ENCODE measurements around the gene JUP. TPM values are rescaled to one million over a fixed set of nuclear protein-coding genes. Genes with fewer than 3 reads are reported as not detected.
A peak's percentile ranks its signal among the peaks of the same experiment; 100 is the strongest.

The JUP gene
- total RNA-seq, 1 experiment from 2014 or later = 132 TPM

DNA sequence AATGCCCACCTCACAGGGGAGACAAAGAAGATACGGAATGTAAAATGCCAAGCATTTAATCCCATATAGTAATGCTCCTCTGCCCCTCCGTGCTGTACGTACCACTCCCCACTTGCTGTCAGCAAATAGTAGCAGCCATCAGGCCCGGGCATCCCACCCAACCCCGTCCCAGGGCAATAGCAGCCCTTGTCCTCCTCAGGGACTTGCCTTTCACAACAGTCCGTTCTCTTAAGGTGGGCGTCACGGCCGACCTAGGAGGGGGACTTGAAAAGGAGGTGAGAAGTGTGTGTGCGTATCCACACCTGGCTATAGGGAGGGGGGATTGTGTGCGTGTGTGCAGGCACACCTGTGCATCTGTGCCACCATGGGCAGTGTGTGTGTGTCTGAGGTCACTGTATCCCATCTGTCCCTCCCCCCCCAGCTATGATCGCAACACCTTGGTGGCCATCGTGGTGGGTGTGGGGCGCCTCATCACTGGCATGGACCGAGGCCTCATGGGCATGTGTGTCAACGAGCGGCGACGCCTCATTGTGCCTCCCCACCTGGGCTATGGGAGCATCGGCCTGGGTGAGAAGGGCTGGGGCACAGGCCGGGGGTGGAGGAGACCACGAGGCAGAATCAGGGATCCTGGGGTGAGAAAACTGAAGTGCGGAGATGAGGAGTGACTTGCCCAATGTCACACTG lies 30.3 kb upstream of the JUP start:
- H3K4me3 ChIP-seq (ENCODE audit: low read length) = no peak overlapping the region
- POLR2A ChIA-PET (ENCODE audit: unreplicated experiment) = no interaction called here
- BruUV-seq (replicated peaks) = no TSS peak
- H3K4me2 ChIP-seq (ENCODE audit: low read length) = no peak overlapping the region
- H3K27ac ChIP-seq (ENCODE audit: low read length) = no peak overlapping the region
- H3K9me3 ChIP-seq (ENCODE audit: low read length) = no peaks in the 10 kb centered on the region
- no peaks in the 10 kb centered on the region for H3F3A ChIP-seq (ENCODE audit: low read length, unreplicated experiment)
- H3K9ac ChIP-seq (ENCODE audit: low read length) = no peak overlapping the region
- no peak overlapping the region for H2AFZ ChIP-seq (ENCODE audit: low read length)
- peaks cover 21% of the 10 kb centered on the region for H3K79me2 ChIP-seq (ENCODE audit: low read length)
- no peaks in the 10 kb centered on the region for H3K27me3 ChIP-seq (ENCODE audit: low read length)
- TF ChIP-seq EZH2 (IDR thresholded peaks at IDR 0.05; ENCODE audit: low read length, unreplicated experiment) = no peak
- no peak for TF ChIP-seq EZH2phosphoT487 (IDR thresholded peaks at IDR 0.05; ENCODE audit: borderline replicate concordance, low read length)
- TF ChIP-seq, protein P1, sequence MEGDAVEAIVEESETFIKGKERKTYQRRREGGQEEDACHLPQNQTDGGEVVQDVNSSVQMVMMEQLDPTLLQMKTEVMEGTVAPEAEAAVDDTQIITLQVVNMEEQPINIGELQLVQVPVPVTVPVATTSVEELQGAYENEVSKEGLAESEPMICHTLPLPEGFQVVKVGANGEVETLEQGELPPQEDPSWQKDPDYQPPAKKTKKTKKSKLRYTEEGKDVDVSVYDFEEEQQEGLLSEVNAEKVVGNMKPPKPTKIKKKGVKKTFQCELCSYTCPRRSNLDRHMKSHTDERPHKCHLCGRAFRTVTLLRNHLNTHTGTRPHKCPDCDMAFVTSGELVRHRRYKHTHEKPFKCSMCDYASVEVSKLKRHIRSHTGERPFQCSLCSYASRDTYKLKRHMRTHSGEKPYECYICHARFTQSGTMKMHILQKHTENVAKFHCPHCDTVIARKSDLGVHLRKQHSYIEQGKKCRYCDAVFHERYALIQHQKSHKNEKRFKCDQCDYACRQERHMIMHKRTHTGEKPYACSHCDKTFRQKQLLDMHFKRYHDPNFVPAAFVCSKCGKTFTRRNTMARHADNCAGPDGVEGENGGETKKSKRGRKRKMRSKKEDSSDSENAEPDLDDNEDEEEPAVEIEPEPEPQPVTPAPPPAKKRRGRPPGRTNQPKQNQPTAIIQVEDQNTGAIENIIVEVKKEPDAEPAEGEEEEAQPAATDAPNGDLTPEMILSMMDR (conservative IDR thresholded peaks at IDR 0.05; ENCODE audit: low read depth, low read length) = no peak
- H4K20me1 ChIP-seq (ENCODE audit: low read length) = no peaks in the 10 kb centered on the region
- DNase-seq = no peak
- H3K4me1 ChIP-seq (ENCODE audit: insufficient read depth, low read length) = peaks cover 13% of the 10 kb centered on the region
- CTCF ChIA-PET = no interaction called here
- H3K36me3 ChIP-seq (ENCODE audit: low read depth, low read length) = no peaks in the 10 kb centered on the region
- H3K9me2 ChIP-seq (replicated peaks; ENCODE audit: low read length) = no peaks in the 10 kb centered on the region
- ATAC-seq = no peak
- intact Hi-C loops (cut with micrococcal nuclease) = no loop called here

DNA sequence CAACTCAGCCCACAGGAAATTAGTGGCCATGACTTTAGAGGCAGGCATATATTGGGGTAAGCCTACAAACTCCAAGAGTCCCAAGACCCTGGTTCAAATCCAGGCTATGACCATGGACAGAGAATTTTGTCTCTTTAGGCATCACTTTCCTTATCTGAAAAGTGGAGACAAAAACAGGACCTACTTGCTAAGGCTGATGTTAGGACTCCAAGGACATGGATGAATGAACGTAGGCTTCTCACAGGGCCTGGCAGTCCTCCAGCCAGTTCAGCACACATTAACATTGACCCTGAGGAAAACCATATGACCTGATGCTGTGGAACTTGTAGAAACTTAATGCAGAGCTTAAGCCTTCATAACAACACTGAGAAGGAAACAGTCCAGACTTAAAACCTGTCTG lies 27.7 kb upstream of the JUP start:
- H3K9ac ChIP-seq (ENCODE audit: low read length) = no peak overlapping the region
- H3K36me3 ChIP-seq (ENCODE audit: low read depth, low read length) = no peaks in the 10 kb centered on the region
- peaks cover 43% of the 10 kb centered on the region for H3K79me2 ChIP-seq (ENCODE audit: low read length)
- no peak overlapping the region for H3K27ac ChIP-seq (ENCODE audit: low read length)
- ATAC-seq (no peak), DNase-seq (no peak)
- no peaks in the 10 kb centered on the region for H4K20me1 ChIP-seq (ENCODE audit: low read length)
- no peaks in the 10 kb centered on the region for H3K27me3 ChIP-seq (ENCODE audit: low read length)
- no TSS peak for BruUV-seq (replicated peaks)
- CTCF ChIA-PET = no interaction called here
- intact Hi-C loops (cut with micrococcal nuclease) = no loop called here
- no peaks in the 10 kb centered on the region for H3K9me3 ChIP-seq (ENCODE audit: low read length)
- peak overlapping the region; percentile 85 for H3K4me3 ChIP-seq (ENCODE audit: low read length)
- peaks cover 27% of the 10 kb centered on the region for H3K4me1 ChIP-seq (ENCODE audit: insufficient read depth, low read length)
- no peak for TF ChIP-seq EZH2 (IDR thresholded peaks at IDR 0.05; ENCODE audit: low read length, unreplicated experiment)
- TF ChIP-seq, protein P1 (conservative IDR thresholded peaks at IDR 0.05; ENCODE audit: low read depth, low read length) = no peak
- no peak for TF ChIP-seq EZH2phosphoT487 (IDR thresholded peaks at IDR 0.05; ENCODE audit: borderline replicate concordance, low read length)
- H3K9me2 ChIP-seq (replicated peaks; ENCODE audit: low read length) = no peaks in the 10 kb centered on the region
- H3K4me2 ChIP-seq (ENCODE audit: low read length) = peak overlapping the region; percentile 99
- no peak overlapping the region for H2AFZ ChIP-seq (ENCODE audit: low read length)
- H3F3A ChIP-seq (ENCODE audit: low read length, unreplicated experiment) = no peaks in the 10 kb centered on the region
- POLR2A ChIA-PET (ENCODE audit: unreplicated experiment) = no interaction called here

DNA sequence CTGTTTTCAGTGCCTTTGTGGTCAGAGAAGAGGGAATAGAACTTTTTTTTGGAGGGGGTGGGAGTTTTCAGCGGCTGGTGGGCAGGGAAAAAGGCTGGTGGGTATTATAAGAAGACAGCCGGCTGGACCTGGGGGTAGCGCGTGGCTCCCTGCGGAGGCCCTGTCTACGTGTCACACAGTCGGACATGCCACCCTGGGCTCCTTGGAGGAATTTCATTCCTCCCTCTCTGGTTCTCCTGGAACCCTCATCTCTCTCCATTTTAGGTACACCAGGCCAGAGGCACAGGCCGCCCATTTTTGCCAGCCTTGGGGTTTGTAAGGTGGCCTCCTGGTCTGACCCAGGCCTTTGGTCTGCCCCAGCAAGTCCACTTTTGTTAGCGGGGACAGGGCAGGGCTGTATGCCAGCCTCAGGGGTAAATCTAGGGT lies 27.2 kb upstream of the JUP start:
- peak overlapping the region; percentile 85 for H3K4me3 ChIP-seq (ENCODE audit: low read length)
- H3K4me1 ChIP-seq (ENCODE audit: insufficient read depth, low read length) = peaks cover 27% of the 10 kb centered on the region
- no peaks in the 10 kb centered on the region for H3K9me3 ChIP-seq (ENCODE audit: low read length)
- ChIA-PET POLR2A (ENCODE audit: unreplicated experiment) (no interaction called here), CTCF (no interaction called here)
- H2AFZ ChIP-seq (ENCODE audit: low read length) = no peak overlapping the region
- peaks cover 46% of the 10 kb centered on the region for H3K79me2 ChIP-seq (ENCODE audit: low read length)
- no peaks in the 10 kb centered on the region for H3K36me3 ChIP-seq (ENCODE audit: low read depth, low read length)
- intact Hi-C loops (cut with micrococcal nuclease) = no loop called here
- H3K27me3 ChIP-seq (ENCODE audit: low read length) = no peaks in the 10 kb centered on the region
- ATAC-seq (no peak), DNase-seq (no peak)
- no peaks in the 10 kb centered on the region for H3K9me2 ChIP-seq (replicated peaks; ENCODE audit: low read length)
- TF ChIP-seq EZH2phosphoT487 (IDR thresholded peaks at IDR 0.05; ENCODE audit: borderline replicate concordance, low read length) = no peak
- TF ChIP-seq, protein P1 (conservative IDR thresholded peaks at IDR 0.05; ENCODE audit: low read depth, low read length) = no peak
- no peak for TF ChIP-seq EZH2 (IDR thresholded peaks at IDR 0.05; ENCODE audit: low read length, unreplicated experiment)
- peak overlapping the region; percentile 99 for H3K4me2 ChIP-seq (ENCODE audit: low read length)
- BruUV-seq (replicated peaks) = TSS peak; percentile 55
- no peak overlapping the region for H3K27ac ChIP-seq (ENCODE audit: low read length)
- no peaks in the 10 kb centered on the region for H3F3A ChIP-seq (ENCODE audit: low read length, unreplicated experiment)
- peak overlapping the region; percentile 83 for H3K9ac ChIP-seq (ENCODE audit: low read length)
- H4K20me1 ChIP-seq (ENCODE audit: low read length) = no peaks in the 10 kb centered on the region
